Sigmoid colon (tissue), 4 donors: ENCODE results near the gene CDC42EP2.

ENCODE experiments used
- CTCF ChIP-seq, 4 experiments: fragments of 450-650 bp in 3 of 4; fragments of 200-600 bp in 1 of 4; IDR thresholded peaks; one replicate each; pipeline ENCODE4 v1.5.1; 2016 to 2019; ENCODE audit warnings: antibody characterized with exemption in 4 of 4, mild to moderate bottlenecking in 3 of 4, moderate library complexity in 2 of 4
- EP300 ChIP-seq, 4 donors: sonication (generic); formaldehyde crosslinking; IDR thresholded peaks; one replicate each; pipeline ENCODE4 v1.6.1; 2017; ENCODE audit warnings: antibody characterized with exemption in 4 of 4
- POLR2A ChIP-seq, 2 donors: fragments of 450-650 bp; IDR thresholded peaks; one replicate each; pipeline ENCODE4 v1.6.1; 2016; ENCODE audit warnings: antibody characterized with exemption in 2 of 2, mild to moderate bottlenecking in 2 of 2, moderate library complexity in 2 of 2
- POLR2AphosphoS5 ChIP-seq, 4 donors: sonication (generic); formaldehyde crosslinking; IDR thresholded peaks; one replicate each; pipeline ENCODE4 v1.6.1; 2017; ENCODE audit warnings: antibody characterized with exemption in 4 of 4

GRCh38 chr11:65278356-65278755, 36.3 kb upstream of the CDC42EP2 start:
- TF ChIP-seq CTCF (IDR thresholded peaks at IDR 0.05) = no peak
- TF ChIP-seq POLR2AphosphoS5 (IDR thresholded peaks at IDR 0.05) = no peak
- no peak for TF ChIP-seq POLR2A (IDR thresholded peaks at IDR 0.05)
- no peak for TF ChIP-seq EP300 (IDR thresholded peaks at IDR 0.05)
